ENCODE data around the gene NUP188. TPM values are rescaled to one million over a fixed set of nuclear protein-coding genes. Genes with fewer than 3 reads are reported as not detected.

The NUP188 gene
- total RNA-seq, 1 experiment from 2014 or later = 98.9 TPM

DNA sequence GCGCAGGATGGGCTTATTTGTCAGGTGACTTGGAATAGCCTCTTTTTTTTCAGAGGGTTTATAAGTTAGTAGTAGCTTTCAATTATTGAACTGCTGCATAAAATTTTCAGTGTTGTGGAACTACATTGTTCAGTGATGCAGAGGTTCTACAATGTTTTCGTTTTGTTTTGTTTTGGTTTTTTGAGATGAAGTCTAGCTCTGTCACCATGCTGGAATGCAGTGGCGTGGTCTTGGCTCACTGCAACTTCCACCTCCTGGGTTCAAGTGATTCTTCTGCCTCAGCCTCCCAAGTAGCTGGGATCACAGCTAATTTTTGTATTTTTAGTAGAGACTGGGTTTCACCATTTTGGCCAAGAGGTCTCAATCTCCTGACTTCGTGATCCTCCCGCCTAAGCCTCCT, 22.0 kb downstream of the NUP188 start:
- Mint-ChIP-seq H3K27ac (no peak overlapping the region), H3K36me3 (peaks cover 54% of the 10 kb centered on the region), H3K27me3 (ENCODE audit: low read depth) (no peaks in the 10 kb centered on the region), H3K9me3 (no peaks in the 10 kb centered on the region), H3K4me1 (no peaks in the 10 kb centered on the region), H3K4me3 (no peak overlapping the region)
- ATAC-seq (no peak), DNase-seq (ENCODE audit: low spot score) (no peak)
- no peak for TF ChIP-seq TEAD4 (CRISPR knock-in tag; IDR thresholded peaks at IDR 0.05)
- TF ChIP-seq CBFB (CRISPR knock-in tag; IDR thresholded peaks at IDR 0.05; ENCODE audit: low read depth) = no peak
- TF ChIP-seq, protein P1, sequence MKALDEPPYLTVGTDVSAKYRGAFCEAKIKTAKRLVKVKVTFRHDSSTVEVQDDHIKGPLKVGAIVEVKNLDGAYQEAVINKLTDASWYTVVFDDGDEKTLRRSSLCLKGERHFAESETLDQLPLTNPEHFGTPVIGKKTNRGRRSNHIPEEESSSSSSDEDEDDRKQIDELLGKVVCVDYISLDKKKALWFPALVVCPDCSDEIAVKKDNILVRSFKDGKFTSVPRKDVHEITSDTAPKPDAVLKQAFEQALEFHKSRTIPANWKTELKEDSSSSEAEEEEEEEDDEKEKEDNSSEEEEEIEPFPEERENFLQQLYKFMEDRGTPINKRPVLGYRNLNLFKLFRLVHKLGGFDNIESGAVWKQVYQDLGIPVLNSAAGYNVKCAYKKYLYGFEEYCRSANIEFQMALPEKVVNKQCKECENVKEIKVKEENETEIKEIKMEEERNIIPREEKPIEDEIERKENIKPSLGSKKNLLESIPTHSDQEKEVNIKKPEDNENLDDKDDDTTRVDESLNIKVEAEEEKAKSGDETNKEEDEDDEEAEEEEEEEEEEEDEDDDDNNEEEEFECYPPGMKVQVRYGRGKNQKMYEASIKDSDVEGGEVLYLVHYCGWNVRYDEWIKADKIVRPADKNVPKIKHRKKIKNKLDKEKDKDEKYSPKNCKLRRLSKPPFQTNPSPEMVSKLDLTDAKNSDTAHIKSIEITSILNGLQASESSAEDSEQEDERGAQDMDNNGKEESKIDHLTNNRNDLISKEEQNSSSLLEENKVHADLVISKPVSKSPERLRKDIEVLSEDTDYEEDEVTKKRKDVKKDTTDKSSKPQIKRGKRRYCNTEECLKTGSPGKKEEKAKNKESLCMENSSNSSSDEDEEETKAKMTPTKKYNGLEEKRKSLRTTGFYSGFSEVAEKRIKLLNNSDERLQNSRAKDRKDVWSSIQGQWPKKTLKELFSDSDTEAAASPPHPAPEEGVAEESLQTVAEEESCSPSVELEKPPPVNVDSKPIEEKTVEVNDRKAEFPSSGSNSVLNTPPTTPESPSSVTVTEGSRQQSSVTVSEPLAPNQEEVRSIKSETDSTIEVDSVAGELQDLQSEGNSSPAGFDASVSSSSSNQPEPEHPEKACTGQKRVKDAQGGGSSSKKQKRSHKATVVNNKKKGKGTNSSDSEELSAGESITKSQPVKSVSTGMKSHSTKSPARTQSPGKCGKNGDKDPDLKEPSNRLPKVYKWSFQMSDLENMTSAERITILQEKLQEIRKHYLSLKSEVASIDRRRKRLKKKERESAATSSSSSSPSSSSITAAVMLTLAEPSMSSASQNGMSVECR (CRISPR knock-in tag; IDR thresholded peaks at IDR 0.05; ENCODE audit: borderline replicate concordance) = no peak
- ChIA-PET CTCF (no interaction called here), POLR2A (no interaction called here)

DNA sequence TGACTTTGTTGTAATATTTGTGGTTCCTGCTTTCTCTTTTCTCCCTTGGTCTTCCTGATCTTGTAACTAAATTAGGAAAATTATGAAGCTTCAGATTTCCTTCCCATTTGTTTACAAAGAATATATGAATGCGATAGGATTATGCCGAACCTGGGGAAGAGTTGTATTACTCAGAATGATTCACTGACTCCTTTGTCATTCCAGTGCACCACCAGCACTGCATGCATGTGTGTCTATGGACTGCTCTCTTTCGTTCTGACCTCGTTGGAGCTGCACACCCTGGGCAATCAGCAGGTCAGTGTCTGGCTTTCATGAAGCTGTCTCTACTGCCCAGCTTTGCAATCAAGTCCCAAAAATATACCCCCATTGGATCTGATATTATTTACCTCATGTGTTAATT, 25.5 kb downstream of the NUP188 start:
- ATAC-seq (no peak), DNase-seq (ENCODE audit: low spot score) (no peak)
- Mint-ChIP-seq H3K27me3 (ENCODE audit: low read depth) (no peaks in the 10 kb centered on the region), H3K4me3 (no peak overlapping the region), H3K9me3 (no peaks in the 10 kb centered on the region), H3K27ac (no peak overlapping the region), H3K36me3 (peaks cover 76% of the 10 kb centered on the region), H3K4me1 (no peaks in the 10 kb centered on the region)
- POLR2A ChIA-PET = no interaction called here
- TF ChIP-seq, protein P2, sequence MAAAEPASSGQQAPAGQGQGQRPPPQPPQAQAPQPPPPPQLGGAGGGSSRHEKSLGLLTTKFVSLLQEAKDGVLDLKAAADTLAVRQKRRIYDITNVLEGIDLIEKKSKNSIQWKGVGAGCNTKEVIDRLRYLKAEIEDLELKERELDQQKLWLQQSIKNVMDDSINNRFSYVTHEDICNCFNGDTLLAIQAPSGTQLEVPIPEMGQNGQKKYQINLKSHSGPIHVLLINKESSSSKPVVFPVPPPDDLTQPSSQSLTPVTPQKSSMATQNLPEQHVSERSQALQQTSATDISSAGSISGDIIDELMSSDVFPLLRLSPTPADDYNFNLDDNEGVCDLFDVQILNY (CRISPR knock-in tag; IDR thresholded peaks at IDR 0.05) = no peak
- TF ChIP-seq, protein P3, sequence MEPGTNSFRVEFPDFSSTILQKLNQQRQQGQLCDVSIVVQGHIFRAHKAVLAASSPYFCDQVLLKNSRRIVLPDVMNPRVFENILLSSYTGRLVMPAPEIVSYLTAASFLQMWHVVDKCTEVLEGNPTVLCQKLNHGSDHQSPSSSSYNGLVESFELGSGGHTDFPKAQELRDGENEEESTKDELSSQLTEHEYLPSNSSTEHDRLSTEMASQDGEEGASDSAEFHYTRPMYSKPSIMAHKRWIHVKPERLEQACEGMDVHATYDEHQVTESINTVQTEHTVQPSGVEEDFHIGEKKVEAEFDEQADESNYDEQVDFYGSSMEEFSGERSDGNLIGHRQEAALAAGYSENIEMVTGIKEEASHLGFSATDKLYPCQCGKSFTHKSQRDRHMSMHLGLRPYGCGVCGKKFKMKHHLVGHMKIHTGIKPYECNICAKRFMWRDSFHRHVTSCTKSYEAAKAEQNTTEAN (CRISPR knock-in tag; IDR thresholded peaks at IDR 0.05) = no peak
- TF ChIP-seq IRF2 (CRISPR knock-in tag; IDR thresholded peaks at IDR 0.05; ENCODE audit: borderline replicate concordance, low read depth) = no peak
- TF ChIP-seq, protein P4, sequence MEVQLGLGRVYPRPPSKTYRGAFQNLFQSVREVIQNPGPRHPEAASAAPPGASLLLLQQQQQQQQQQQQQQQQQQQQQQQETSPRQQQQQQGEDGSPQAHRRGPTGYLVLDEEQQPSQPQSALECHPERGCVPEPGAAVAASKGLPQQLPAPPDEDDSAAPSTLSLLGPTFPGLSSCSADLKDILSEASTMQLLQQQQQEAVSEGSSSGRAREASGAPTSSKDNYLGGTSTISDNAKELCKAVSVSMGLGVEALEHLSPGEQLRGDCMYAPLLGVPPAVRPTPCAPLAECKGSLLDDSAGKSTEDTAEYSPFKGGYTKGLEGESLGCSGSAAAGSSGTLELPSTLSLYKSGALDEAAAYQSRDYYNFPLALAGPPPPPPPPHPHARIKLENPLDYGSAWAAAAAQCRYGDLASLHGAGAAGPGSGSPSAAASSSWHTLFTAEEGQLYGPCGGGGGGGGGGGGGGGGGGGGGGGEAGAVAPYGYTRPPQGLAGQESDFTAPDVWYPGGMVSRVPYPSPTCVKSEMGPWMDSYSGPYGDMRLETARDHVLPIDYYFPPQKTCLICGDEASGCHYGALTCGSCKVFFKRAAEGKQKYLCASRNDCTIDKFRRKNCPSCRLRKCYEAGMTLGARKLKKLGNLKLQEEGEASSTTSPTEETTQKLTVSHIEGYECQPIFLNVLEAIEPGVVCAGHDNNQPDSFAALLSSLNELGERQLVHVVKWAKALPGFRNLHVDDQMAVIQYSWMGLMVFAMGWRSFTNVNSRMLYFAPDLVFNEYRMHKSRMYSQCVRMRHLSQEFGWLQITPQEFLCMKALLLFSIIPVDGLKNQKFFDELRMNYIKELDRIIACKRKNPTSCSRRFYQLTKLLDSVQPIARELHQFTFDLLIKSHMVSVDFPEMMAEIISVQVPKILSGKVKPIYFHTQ (CRISPR knock-in tag; IDR thresholded peaks at IDR 0.05) = no peak
- TF ChIP-seq, protein P5, sequence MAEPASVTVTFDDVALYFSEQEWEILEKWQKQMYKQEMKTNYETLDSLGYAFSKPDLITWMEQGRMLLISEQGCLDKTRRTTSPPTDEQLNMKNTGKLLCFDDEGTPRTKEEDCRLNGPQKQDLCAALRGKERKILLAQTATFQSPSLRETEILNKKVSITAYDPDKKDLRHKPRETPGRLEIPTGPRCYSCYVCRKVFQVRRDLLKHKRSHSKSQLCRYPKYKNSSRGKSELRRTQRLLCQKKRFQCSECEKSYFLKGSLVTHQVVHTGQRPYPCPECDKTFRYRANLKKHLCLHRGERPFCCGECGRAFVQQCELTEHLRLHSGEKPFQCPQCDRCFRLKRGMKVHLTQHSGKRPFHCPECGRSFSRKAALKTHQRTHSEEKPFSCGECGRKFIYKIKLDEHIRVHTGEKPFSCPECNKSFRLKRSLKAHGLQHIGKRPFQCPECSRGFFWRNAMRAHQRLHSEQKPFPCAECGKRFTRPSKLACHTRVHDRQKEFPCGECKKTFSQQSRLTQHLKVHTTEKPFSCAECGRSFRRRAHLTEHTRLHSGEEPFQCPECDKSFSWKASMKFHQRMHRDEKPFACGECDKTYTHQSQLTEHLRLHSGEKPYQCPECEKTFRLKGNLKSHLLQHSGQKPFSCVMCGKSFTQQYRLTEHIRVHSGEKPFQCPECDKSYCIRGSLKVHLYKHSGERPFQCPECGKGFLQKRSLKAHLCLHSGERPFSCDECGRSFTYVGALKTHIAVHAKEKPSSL (CRISPR knock-in tag; conservative IDR thresholded peaks at IDR 0.05) = no peak
- TF ChIP-seq, protein P6, sequence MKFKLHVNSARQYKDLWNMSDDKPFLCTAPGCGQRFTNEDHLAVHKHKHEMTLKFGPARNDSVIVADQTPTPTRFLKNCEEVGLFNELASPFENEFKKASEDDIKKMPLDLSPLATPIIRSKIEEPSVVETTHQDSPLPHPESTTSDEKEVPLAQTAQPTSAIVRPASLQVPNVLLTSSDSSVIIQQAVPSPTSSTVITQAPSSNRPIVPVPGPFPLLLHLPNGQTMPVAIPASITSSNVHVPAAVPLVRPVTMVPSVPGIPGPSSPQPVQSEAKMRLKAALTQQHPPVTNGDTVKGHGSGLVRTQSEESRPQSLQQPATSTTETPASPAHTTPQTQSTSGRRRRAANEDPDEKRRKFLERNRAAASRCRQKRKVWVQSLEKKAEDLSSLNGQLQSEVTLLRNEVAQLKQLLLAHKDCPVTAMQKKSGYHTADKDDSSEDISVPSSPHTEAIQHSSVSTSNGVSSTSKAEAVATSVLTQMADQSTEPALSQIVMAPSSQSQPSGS (CRISPR knock-in tag; IDR thresholded peaks at IDR 0.05; ENCODE audit: borderline replicate concordance, low read depth) = no peak
- TF ChIP-seq FOXJ3 (CRISPR knock-in tag; IDR thresholded peaks at IDR 0.05; ENCODE audit: borderline replicate concordance) = no peak
- TF ChIP-seq NR1H2 (CRISPR knock-in tag; IDR thresholded peaks at IDR 0.05) = no peak
- TF ChIP-seq ZNF423 (CRISPR knock-in tag; IDR thresholded peaks at IDR 0.05) = no peak
- TF ChIP-seq, protein P7, sequence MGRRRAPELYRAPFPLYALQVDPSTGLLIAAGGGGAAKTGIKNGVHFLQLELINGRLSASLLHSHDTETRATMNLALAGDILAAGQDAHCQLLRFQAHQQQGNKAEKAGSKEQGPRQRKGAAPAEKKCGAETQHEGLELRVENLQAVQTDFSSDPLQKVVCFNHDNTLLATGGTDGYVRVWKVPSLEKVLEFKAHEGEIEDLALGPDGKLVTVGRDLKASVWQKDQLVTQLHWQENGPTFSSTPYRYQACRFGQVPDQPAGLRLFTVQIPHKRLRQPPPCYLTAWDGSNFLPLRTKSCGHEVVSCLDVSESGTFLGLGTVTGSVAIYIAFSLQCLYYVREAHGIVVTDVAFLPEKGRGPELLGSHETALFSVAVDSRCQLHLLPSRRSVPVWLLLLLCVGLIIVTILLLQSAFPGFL (CRISPR knock-in tag; IDR thresholded peaks at IDR 0.05; ENCODE audit: borderline replicate concordance) = no peak
- no peak for TF ChIP-seq ZNF138 (CRISPR knock-in tag; conservative IDR thresholded peaks at IDR 0.05)
- no peak for TF ChIP-seq TEAD4 (CRISPR knock-in tag; IDR thresholded peaks at IDR 0.05)
- CTCF ChIA-PET = no interaction called here

Measured in WTC11 (cell line).